Fibroblast of the aortic adventitia (primary cell): Measurements from ENCODE around the gene HEXB. TPM values are rescaled to one million over a fixed set of nuclear protein-coding genes. Genes with fewer than 3 reads are reported as not detected.
A peak's percentile ranks its signal among the peaks of the same experiment; 100 is the strongest.
"Not testable (repeated sequence)": the region's sequence is repeated elsewhere in the genome, so short reads cannot be mapped to it uniquely, and the experiment has no call there.

Experiments
- DNase-seq: peaks from one replicate; pipeline ENCODE4 v3.0.0-alpha.2; 2010; ENCODE audit warnings: low read depth
- H3K4me3 ChIP-seq: 2 replicates; pipeline ENCODE4 v1.5.1; 2011; ENCODE audit warnings: low read depth, mild to moderate bottlenecking, control low read depth, low read length, moderate library complexity
- CTCF ChIP-seq: IDR thresholded peaks from 2 replicates; pipeline ENCODE4 v1.5.1; 2011; ENCODE audit warnings: mild to moderate bottlenecking, low read length, control low read depth, inconsistent platforms; ENCODE audit not compliant: insufficient read depth
- total RNA-seq: library from RNA; depleted of rRNA; stranded (reverse); fragments of >200 nt; gene quantifications from 2 replicates; pipeline ENCODE4 v1.2.3, GENCODE V29; 2012; ENCODE audit warnings: low replicate concordance

HEXB gene
- total RNA-seq, 1 donor, result 241 TPM

- DNase-seq, result no peak
Measured at GRCh38 chr5:74725331-74725730, 40.3 kb downstream of the HEXB start.

GRCh38 chr5:74736759-74737158 is 51.7 kb downstream of the HEXB start:
- no peak overlapping the region for H3K4me3 ChIP-seq
- no peak for TF ChIP-seq CTCF

More at GRCh38 chr5:74725331-74725730, 40.3 kb downstream of the HEXB start:
- no peak overlapping the region for H3K4me3 ChIP-seq
- TF ChIP-seq CTCF, result no peak

GRCh38 chr5:74738406-74738805 is 53.4 kb downstream of the HEXB start:
- TF ChIP-seq CTCF, result no peak
- DNase-seq, result no peak
- no peak overlapping the region for H3K4me3 ChIP-seq

More at GRCh38 chr5:74736759-74737158, 51.7 kb downstream of the HEXB start:
- DNase-seq, result no peak

- DNase-seq, result not testable (repeated sequence)
Measured at GRCh38 chr5:74748742-74749141, 63.7 kb downstream of the HEXB start.

GRCh38 chr5:74761241-74761640 is 76.2 kb downstream of the HEXB start:
- no peak overlapping the region for H3K4me3 ChIP-seq
- TF ChIP-seq CTCF, result no peak
- DNase-seq, result no peak

More at GRCh38 chr5:74748742-74749141, 63.7 kb downstream of the HEXB start:
- H3K4me3 ChIP-seq, result not testable (repeated sequence)

GRCh38 chr5:74762599-74762998 is 77.6 kb downstream of the HEXB start:
- DNase-seq, result peak; percentile 58
- H3K4me3 ChIP-seq, result no peak overlapping the region
- TF ChIP-seq CTCF, result no peak

GRCh38 chr5:74763504-74763903 is 78.5 kb downstream of the HEXB start:
- DNase-seq, result no peak
- no peak for TF ChIP-seq CTCF
- no peak overlapping the region for H3K4me3 ChIP-seq
